HUDEP-2 (cell line): ENCODE results near the gene TRIM37.
"Not testable (repeated sequence)": the region's sequence is repeated elsewhere in the genome, so short reads cannot be mapped to it uniquely, and the experiment has no call there.

Experiments
- DNase-seq, 76 experiments: peaks; one replicate each; lab custom pipeline; 2025; ENCODE audit not compliant: unreplicated experiment in 76 of 76; lab: John Stamatoyannopoulos, UW

The TRIM37 gene

DNA sequence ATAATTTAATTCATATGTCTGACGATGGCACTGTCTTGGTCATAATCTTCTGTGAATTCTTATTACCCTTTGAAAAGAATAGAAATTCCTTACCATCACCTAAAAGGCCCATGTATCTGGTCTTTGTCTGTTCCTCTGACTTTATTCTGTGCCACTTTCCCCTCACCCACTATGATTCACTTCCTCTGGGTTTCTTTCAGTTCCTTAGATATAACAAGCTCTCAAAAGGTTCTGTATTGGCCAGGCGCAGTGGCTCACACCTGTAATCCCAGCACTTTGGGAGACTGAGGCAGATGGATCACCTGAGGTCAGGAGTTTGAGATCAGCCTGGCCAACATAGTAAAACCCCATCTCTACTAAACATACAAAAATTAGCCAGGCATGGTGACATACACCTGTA, 152.3 kb downstream of the TRIM37 start:
- not testable (repeated sequence) for DNase-seq

DNA sequence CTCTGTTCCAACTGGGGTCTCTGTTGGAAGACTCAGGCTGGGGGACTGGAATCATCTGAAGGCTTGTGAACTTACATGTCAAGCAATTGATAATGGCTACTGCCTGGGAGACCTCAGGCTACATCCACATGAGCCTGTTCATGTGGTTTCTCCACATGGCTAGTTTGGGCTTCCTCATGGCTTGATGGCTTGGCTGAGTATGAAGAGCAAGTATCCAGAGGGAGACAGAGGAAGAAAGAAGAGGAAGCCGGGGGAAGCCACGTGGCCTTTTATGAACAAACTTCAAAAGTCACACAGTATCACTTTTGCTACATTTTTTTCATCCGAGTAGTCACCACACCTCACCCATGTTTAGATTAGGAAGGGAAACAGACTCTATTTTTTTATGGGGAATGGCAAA, 158.9 kb downstream of the TRIM37 start:
- DNase-seq: no peak

DNA sequence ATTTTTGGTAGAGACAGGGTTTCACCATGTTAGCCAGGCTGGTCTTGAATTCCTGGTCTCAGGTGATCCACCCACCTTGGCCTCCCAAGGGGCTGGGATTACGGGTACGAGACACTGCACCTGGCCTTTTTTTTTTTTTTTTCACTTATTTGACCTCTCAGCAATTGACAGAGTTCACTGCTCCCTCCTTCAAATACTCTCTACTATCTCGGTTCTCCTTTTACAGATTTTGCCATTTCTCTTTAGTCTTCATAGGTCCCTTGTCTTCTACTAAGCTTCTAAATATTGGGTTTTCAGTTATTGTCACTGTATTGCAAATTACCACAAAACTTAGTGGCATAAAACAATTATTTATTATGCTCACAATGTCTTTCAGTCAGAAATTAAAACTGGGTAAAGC, 159.3 kb downstream of the TRIM37 start:
- DNase-seq: no peak

DNA sequence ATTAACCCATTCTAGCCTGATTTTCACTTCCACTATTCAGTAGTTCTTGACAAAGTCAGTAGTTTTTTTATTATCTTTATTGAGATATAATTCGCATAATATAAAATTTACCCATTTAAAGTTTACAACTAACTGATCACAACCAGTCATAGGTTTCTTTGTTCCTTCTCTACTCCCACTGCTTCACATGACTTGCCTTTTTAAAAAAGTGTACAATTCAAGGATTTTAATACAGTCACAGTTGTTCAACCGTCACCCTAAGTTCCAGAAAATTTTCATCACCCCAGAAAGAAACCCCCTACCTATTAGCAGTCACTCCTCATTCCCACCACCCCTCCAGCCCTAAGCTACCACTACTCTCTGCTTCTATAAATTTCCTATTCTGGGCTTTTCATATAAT, 162.5 kb downstream of the TRIM37 start:
- no peak for DNase-seq

DNA sequence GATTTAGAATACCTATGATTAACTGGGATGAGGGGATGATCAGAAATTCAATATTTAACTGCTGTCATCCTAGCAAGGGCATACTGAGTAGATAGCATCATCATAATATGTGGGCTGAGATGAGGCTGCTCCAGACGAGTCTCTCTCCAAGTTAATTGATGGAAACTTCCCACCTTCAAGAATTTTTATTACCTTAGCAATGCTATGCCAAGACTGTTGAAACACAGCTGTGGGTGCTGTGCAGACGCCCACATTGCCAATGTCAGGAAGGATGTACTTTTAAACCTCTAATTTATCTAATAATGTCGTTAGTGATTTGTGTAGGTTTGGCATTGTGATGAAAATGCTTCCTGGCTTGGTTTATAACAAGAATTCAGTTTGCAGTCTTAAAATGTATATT, 170.4 kb downstream of the TRIM37 start:
- DNase-seq: no peak

DNA sequence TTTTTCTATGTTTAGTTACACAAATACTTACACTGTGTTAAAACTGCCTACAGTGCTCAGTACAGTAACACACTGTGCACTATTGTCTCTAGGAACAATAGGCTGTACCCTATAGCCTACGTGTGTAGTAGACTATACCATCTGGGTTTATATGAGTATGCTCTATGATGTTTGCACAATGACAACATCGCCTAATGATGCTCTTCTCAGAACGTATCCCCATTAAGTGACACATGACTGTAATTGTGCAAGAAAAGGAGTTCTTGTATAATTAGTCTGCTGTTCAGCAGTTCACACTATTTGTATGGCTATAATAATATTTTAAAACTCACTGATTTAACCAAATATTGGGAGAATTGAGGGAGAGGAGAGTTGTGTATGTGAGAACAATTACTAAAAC, 173.7 kb downstream of the TRIM37 start:
- DNase-seq: no peak
